ENCODE measurements around the gene IKZF1.

GRCh38 chr7:50358041-50358705, 53.7 kb downstream of the IKZF1 start:
- no peak for TF ChIP-seq CTCF (IDR thresholded peaks at IDR 0.05)
- TF ChIP-seq POLR2A (IDR thresholded peaks at IDR 0.05), result no peak
